ENCODE results near the gene PTPRO.

The PTPRO gene

DNA sequence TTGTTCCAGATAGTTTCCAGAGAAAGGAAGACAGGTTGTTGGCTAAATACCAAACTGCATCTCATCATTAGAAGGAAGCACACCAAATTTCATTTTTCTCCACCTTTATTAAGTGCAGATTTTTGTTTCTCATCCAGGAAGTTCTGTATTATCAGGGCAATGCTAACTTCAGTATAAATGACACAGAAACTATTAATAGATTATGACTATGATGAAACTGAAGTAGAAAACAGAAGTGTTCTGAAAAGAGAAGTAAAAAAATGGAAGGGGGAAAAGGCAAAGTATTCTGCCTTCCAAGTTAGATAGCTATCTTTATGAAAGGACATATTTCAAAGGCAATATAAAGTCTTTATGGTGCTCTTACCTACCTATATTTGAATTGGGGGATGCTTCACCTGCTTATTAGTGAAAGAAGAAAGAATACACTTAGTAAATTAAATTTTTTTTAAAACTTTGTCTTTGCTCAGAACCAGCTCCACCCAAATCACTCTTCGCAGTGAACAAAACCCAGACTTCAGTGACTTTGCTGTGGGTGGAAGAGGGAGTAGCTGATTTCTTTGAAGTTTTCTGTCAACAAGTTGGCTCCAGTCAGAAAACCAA is 223.9 kb downstream of the PTPRO start:
- no peak overlapping the region for H3K27ac ChIP-seq
- TF ChIP-seq, protein P1, sequence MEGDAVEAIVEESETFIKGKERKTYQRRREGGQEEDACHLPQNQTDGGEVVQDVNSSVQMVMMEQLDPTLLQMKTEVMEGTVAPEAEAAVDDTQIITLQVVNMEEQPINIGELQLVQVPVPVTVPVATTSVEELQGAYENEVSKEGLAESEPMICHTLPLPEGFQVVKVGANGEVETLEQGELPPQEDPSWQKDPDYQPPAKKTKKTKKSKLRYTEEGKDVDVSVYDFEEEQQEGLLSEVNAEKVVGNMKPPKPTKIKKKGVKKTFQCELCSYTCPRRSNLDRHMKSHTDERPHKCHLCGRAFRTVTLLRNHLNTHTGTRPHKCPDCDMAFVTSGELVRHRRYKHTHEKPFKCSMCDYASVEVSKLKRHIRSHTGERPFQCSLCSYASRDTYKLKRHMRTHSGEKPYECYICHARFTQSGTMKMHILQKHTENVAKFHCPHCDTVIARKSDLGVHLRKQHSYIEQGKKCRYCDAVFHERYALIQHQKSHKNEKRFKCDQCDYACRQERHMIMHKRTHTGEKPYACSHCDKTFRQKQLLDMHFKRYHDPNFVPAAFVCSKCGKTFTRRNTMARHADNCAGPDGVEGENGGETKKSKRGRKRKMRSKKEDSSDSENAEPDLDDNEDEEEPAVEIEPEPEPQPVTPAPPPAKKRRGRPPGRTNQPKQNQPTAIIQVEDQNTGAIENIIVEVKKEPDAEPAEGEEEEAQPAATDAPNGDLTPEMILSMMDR (IDR thresholded peaks at IDR 0.05): no peak
- no peak for TF ChIP-seq ZFX (IDR thresholded peaks at IDR 0.05; ENCODE audit: borderline replicate concordance)

DNA sequence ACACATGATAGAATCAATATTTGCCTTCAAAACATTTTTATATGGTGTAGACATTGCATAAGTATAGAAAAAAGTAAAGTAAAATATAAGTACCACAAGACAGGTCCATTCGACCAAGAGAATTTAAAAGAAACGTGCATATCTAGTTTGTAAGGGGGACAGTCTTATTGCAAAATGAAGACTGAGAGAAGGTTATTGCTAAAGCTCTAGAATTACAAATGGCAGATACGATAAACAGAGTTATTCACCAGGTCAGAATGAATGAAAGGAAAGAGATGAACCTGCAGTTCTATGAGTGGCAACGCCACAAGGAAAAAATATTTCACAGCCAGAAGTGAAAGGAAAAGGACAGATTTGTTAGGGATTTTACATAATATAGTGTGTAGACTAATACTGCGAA is 224.8 kb downstream of the PTPRO start:
- H3K27ac ChIP-seq: no peak overlapping the region
- TF ChIP-seq, protein P1 (IDR thresholded peaks at IDR 0.05): no peak
- no peak for TF ChIP-seq ZFX (IDR thresholded peaks at IDR 0.05; ENCODE audit: borderline replicate concordance)

DNA sequence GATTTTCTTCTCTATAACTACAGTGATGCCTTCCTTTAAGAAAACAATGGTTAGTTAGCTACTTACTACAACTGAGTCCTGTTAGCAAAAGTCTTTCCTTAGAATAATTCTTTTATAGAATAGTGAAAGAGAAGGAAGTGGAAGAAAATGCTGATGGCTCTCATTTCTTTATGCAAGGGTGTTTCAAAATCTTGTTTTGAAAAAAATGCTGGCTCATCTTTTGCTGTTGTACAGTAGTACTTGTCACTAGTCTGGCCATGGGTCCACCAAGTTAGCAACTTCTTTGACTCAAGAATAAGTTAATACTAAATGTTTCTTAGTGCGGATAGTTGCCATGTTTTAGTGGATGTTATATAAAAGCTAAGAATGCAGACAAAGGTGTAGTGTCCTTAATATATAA is 225.4 kb downstream of the PTPRO start:
- TF ChIP-seq, protein P1 (IDR thresholded peaks at IDR 0.05): no peak
- TF ChIP-seq ZFX (IDR thresholded peaks at IDR 0.05; ENCODE audit: borderline replicate concordance): no peak
- no peak overlapping the region for H3K27ac ChIP-seq

DNA sequence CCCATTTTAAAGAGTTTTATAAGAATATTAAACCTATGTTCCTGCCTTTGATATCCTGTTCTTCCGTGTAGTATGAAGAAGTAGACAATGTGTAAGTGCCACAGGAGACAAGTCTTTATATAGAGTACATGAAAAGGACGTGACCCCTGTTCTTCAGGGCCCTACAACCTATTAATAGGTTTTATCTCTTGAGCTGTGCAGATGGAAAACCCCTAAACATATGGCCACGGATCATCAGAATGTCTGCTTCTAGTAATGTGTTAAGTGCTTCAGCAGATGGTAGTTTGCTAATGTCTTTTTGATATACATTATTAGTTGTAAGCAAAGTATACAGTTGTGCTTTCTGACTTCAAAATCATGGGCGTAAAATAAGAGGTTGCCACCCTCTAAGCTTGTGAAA is 228.5 kb downstream of the PTPRO start:
- H3K27ac ChIP-seq: no peak overlapping the region
- TF ChIP-seq, protein P1 (IDR thresholded peaks at IDR 0.05): no peak
- TF ChIP-seq ZFX (IDR thresholded peaks at IDR 0.05; ENCODE audit: borderline replicate concordance): no peak

DNA sequence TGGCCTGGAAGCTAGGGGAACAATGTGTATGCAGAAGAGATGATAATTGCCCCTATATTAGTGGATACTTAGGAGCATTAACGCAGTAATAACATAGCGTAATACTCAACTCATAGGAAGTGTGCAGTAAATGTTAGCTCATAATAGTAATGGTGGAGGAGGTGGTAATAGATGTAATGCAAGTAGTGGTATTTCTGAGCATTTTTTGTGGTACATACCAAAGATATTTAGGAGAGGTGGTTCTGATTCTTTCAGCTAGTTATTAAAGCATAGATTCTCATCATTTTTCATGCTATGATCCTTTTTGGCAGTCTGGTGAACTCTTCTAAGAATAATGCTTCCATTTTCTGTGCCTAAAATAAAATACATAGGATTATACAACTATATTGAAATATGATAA is 233.1 kb downstream of the PTPRO start:
- no peak for TF ChIP-seq ZFX (IDR thresholded peaks at IDR 0.05; ENCODE audit: borderline replicate concordance)
- TF ChIP-seq, protein P1 (IDR thresholded peaks at IDR 0.05): no peak
- no peak overlapping the region for H3K27ac ChIP-seq

DNA sequence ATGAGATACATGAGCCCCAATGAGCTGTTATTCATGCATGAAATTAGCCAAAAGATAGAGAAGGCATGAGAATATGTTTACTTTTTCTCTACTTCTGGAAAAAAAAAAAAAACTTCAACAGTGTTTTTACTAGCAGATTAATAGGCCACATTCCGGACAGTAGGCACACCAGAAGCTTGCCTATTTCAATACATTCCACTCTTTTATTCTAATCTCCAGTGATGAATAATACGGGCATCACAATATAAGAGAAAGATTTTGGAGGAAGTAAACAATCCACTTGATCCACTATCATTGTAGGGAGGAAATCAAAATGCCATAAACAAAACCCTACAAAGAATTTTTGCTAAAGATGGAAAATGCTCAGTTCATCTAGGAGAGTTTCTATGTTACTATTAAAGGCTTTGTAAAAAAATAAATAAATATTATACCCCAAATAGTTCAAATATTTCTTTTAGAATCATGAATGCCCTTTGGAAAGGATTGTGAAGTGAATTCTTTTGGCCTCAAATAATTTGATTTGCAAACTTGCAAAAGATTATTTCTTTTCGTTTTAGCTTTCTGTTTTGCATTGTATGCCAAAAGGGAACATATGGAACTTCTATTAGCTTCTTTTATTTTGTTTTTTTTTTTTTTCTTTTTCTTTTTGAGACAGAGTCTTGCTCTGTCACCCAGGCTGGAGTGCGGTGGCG is 234.2 kb downstream of the PTPRO start:
- no peak for TF ChIP-seq ZFX (IDR thresholded peaks at IDR 0.05; ENCODE audit: borderline replicate concordance)

DNA sequence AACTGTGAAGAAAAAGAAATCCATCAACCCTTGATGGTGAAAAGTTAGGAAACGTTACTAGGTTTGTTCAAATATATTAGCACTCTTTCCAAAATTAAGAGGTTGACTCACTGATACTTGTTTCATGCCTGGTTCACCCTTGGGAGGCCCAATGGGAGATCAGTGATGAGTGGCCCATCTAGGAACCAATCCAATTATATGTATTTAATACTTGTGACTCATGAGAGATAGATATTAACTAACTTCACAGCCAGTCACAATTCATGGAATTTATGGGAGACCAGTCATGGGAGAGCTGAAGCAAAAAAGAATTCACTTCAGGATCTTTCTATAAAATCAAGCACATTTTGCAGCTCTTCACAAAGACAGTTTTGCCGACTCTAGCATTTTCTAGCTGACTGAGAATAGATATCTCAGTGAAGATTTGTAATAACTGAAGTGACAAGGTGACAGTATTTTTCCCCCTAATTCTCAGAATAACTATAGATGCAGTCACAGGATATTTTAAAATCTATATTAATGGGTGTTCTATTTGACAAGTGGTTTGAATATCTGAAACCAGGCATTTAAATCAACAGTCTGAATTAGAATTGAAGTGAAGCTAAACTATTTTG is 236.7 kb downstream of the PTPRO start:
- no peak overlapping the region for H3K27ac ChIP-seq
- TF ChIP-seq ZFX (IDR thresholded peaks at IDR 0.05; ENCODE audit: borderline replicate concordance): no peak

More for the DNA sequence above, 234.2 kb downstream of the PTPRO start:
- H3K27ac ChIP-seq: no peak overlapping the region

DNA sequence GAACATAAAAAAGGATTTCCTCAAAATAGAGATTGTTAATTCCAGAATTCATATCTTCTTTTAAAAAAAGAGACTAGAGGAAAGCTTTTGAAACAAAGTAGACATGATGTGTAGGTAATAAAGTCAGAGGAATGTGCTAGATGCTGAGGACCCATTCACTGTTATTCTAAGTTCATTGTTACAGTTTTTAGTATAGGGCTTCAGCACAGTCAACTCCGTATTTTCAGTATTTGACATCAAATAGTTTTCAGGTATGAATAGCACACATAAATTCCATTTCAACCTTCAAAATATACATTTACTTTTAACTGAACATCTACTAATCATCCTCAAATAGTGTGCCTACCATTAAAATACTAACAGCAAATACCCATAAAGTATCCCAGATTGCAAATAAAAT is 239.1 kb downstream of the PTPRO start:
- no peak for TF ChIP-seq ZFX (IDR thresholded peaks at IDR 0.05; ENCODE audit: borderline replicate concordance)
- TF ChIP-seq, protein P1 (IDR thresholded peaks at IDR 0.05): no peak
- no peak overlapping the region for H3K27ac ChIP-seq
